Panc1 (cell line): ENCODE data around the gene TNFRSF17.
"Not testable (repeated sequence)": the region's sequence is repeated elsewhere in the genome, so short reads cannot be mapped to it uniquely, and the experiment has no call there.

ENCODE experiments used
- POLR2AphosphoS5 ChIP-seq: IDR thresholded peaks from 2 replicates; pipeline ENCODE4 v1.6.1; 2012; ENCODE audit warnings: mild to moderate bottlenecking, low read depth, low read length, moderate library complexity
- TF ChIP-seq, protein P1 (sequence below): fragments of 450-650 bp; IDR thresholded peaks from 2 replicates; pipeline ENCODE4 v1.5.1; 2017; ENCODE audit warnings: mild to moderate bottlenecking

GRCh38 chr16:11962978-11963377, 2.0 kb upstream of the TNFRSF17 start:
- TF ChIP-seq, protein P1, sequence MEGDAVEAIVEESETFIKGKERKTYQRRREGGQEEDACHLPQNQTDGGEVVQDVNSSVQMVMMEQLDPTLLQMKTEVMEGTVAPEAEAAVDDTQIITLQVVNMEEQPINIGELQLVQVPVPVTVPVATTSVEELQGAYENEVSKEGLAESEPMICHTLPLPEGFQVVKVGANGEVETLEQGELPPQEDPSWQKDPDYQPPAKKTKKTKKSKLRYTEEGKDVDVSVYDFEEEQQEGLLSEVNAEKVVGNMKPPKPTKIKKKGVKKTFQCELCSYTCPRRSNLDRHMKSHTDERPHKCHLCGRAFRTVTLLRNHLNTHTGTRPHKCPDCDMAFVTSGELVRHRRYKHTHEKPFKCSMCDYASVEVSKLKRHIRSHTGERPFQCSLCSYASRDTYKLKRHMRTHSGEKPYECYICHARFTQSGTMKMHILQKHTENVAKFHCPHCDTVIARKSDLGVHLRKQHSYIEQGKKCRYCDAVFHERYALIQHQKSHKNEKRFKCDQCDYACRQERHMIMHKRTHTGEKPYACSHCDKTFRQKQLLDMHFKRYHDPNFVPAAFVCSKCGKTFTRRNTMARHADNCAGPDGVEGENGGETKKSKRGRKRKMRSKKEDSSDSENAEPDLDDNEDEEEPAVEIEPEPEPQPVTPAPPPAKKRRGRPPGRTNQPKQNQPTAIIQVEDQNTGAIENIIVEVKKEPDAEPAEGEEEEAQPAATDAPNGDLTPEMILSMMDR = not testable (repeated sequence)
- TF ChIP-seq POLR2AphosphoS5 = not testable (repeated sequence)
